Retinal pigment epithelial cell (primary cell): ENCODE measurements around the gene ITPRID1.
A peak's percentile ranks its signal among the peaks of the same experiment; 100 is the strongest.

Experiments used
- DNase-seq: peaks from one replicate; pipeline ENCODE4 v3.0.0-alpha.2; 2010; ENCODE audit warnings: low read depth
- H3K4me3 ChIP-seq: 2 replicates; pipeline ENCODE4 v1.5.1; 2011; ENCODE audit warnings: mild to moderate bottlenecking, low read length, control low read depth, moderate library complexity
- TF ChIP-seq, protein P1 (sequence below): conservative IDR thresholded peaks from 2 replicates; pipeline ENCODE4 v1.5.1; 2011; ENCODE audit warnings: low read depth, low read length, control low read depth, inconsistent platforms

The ITPRID1 gene

GRCh38 chr7:31492086-31492485, 21.8 kb upstream of the ITPRID1 start:
- TF ChIP-seq, protein P1, sequence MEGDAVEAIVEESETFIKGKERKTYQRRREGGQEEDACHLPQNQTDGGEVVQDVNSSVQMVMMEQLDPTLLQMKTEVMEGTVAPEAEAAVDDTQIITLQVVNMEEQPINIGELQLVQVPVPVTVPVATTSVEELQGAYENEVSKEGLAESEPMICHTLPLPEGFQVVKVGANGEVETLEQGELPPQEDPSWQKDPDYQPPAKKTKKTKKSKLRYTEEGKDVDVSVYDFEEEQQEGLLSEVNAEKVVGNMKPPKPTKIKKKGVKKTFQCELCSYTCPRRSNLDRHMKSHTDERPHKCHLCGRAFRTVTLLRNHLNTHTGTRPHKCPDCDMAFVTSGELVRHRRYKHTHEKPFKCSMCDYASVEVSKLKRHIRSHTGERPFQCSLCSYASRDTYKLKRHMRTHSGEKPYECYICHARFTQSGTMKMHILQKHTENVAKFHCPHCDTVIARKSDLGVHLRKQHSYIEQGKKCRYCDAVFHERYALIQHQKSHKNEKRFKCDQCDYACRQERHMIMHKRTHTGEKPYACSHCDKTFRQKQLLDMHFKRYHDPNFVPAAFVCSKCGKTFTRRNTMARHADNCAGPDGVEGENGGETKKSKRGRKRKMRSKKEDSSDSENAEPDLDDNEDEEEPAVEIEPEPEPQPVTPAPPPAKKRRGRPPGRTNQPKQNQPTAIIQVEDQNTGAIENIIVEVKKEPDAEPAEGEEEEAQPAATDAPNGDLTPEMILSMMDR = no peak
- DNase-seq = no peak
- H3K4me3 ChIP-seq = no peak overlapping the region

DNA sequence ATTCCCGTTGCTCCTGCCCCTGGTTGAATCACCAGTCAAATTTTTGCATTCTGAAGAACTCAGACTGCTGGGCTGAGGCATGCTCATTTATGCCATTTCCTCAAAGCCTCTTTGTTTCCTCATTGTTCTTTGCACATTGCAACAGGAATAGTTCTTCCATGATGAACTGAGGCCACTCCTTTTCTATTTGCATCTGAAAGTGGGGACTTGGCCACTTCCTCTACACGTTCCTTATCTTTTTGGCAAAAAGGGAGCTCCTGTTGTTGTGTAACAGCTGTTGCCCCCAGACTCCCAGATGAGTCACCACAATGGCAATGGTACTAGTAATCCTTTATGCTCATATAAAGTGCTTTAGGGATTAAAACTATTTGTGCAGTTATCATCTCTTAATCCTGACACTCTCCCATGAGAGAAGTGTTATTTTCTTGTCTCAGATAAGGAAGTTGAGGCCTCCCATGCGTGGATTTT, 20.1 kb upstream of the ITPRID1 start:
- TF ChIP-seq, protein P1 = no peak
- peak; percentile 40 for DNase-seq

DNA sequence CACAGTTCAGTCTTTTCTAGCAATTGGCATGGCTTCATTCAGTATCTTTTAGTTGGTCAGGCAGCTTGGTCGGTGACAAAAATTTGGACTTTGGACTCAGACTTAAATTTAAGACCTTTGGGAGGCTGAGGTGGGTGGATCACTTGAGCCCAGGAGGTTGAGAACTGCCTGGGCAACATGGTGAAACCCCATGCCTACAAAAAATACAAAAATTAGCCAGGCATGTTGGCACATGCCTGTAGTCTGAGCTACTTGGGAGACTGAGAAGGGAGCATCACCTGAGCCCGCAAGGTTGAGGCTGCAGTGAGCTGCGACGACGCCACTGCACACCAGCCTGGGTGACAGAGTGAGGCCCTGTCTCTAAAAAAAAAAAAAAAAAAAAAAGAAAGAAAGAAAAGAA, 19.5 kb upstream of the ITPRID1 start:
- DNase-seq = no peak
- H3K4me3 ChIP-seq = no peak overlapping the region
- TF ChIP-seq, protein P1 = no peak

More for the DNA sequence above, 20.1 kb upstream of the ITPRID1 start:
- H3K4me3 ChIP-seq = no peak overlapping the region

- no peak overlapping the region for H3K4me3 ChIP-seq
- TF ChIP-seq, protein P1 = no peak
- no peak for DNase-seq
Observed at GRCh38 chr7:31495653-31496052, 18.2 kb upstream of the ITPRID1 start.

DNA sequence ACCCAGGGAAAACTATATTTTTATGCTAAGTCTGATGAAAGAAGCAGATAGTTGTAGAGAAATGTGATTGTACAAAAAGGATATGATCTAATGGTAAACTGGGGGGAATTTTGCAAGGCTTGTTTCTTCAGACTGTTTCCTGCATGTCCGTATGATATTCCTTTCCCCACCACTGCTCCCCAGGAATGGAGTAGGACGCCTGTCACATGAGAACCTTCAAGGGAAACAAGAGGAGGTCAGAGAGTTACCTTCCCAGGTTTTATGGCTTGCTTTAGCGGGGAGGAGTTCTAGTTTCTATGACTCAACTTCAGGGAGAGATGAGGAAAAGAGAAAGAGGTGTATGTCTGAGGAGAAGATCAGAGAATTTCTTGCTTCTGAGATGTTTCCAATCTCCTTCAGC, 16.4 kb upstream of the ITPRID1 start:
- H3K4me3 ChIP-seq = no peak overlapping the region
- no peak for DNase-seq
- TF ChIP-seq, protein P1 = no peak

GRCh38 chr7:31500656-31501055, 13.2 kb upstream of the ITPRID1 start:
- peak; percentile 25 for DNase-seq
- TF ChIP-seq, protein P1 = no peak
- H3K4me3 ChIP-seq = no peak overlapping the region

GRCh38 chr7:31508823-31509222, 5.1 kb upstream of the ITPRID1 start:
- TF ChIP-seq, protein P1 = no peak

More at GRCh38 chr7:31508823-31509222, 5.1 kb upstream of the ITPRID1 start:
- H3K4me3 ChIP-seq = no peak overlapping the region
- no peak for DNase-seq
